DOHH2 (cell line): ENCODE results near the gene CLDN11.

Experiments
- H3F3A ChIP-seq: fragments of 200-600 bp; sonication (generic), shearing (Covaris generic); 2 replicates; pipeline ENCODE4 v1.6.0; 2016; ENCODE audit warnings: antibody characterized with exemption, mild to moderate bottlenecking; ENCODE audit not compliant: control insufficient read depth, insufficient read depth
- H3K27ac ChIP-seq: fragments of 200-600 bp; sonication (generic); 2 replicates; pipeline ENCODE4 v1.5.1; 2014; ENCODE audit warnings: low read depth, mild to moderate bottlenecking, low read length, moderate library complexity
- H3K27me3 ChIP-seq: fragments of 200-600 bp; sonication (generic); 2 replicates; pipeline ENCODE4 v1.6.1; 2014; ENCODE audit warnings: mild to moderate bottlenecking, low read length, mixed read lengths; ENCODE audit not compliant: control insufficient read depth
- H3K36me3 ChIP-seq: fragments of 200-600 bp; sonication (generic); 2 replicates; pipeline ENCODE4 v1.6.1; 2014; ENCODE audit warnings: mild to moderate bottlenecking, low read length, moderate library complexity, mixed read lengths; ENCODE audit not compliant: control insufficient read depth
- H3K4me1 ChIP-seq: fragments of 200-600 bp; sonication (generic); 2 replicates; pipeline ENCODE4 v1.6.1; 2014; ENCODE audit warnings: mild to moderate bottlenecking, low read length, mixed read lengths; ENCODE audit not compliant: control insufficient read depth
- H3K4me2 ChIP-seq: fragments of 200-600 bp; sonication (generic); 2 replicates; pipeline ENCODE4 v1.6.0; 2014; ENCODE audit warnings: mild to moderate bottlenecking, low read length, moderate library complexity
- H3K4me3 ChIP-seq: fragments of 200-600 bp; sonication (generic); 2 replicates; pipeline ENCODE4 v1.5.1; 2014; ENCODE audit warnings: mild to moderate bottlenecking, low read length, mixed read lengths
- H3K79me2 ChIP-seq: fragments of 200-600 bp; sonication (generic); 2 replicates; pipeline ENCODE4 v1.6.1; 2014; ENCODE audit warnings: mild to moderate bottlenecking, low read length, mixed read lengths; ENCODE audit not compliant: control insufficient read depth
- H3K9me2 ChIP-seq: fragments of 200-600 bp; sonication (generic); replicated peaks from 2 replicates; pipeline ENCODE4 v1.6.1; 2014; ENCODE audit warnings: mild to moderate bottlenecking, low read length, mixed read lengths; ENCODE audit not compliant: control insufficient read depth
- H3K9me3 ChIP-seq: fragments of 200-600 bp; sonication (generic); 2 replicates; pipeline ENCODE4 v1.6.1; 2014; ENCODE audit warnings: antibody characterized with exemption, low read length, mixed read lengths; ENCODE audit not compliant: control insufficient read depth, insufficient read depth
- H4K20me1 ChIP-seq: fragments of 200-600 bp; sonication (generic); 2 replicates; pipeline ENCODE4 v1.6.0; 2014; ENCODE audit warnings: low read depth, mild to moderate bottlenecking, antibody characterized with exemption, low read length, moderate library complexity; ENCODE audit not compliant: control insufficient read depth, insufficient read depth
- CTCF ChIP-seq: fragments of 200-600 bp; sonication (generic); IDR thresholded peaks from one replicate; pipeline ENCODE4 v1.5.1; 2014; ENCODE audit warnings: antibody characterized with exemption, mild to moderate bottlenecking, low read depth, low read length; ENCODE audit not compliant: poor library complexity, severe bottlenecking
- EZH2phosphoT487 ChIP-seq: fragments of 200-600 bp; sonication (generic); IDR thresholded peaks from 2 replicates; pipeline ENCODE4 v1.6.1; 2017; ENCODE audit warnings: borderline replicate concordance, mild to moderate bottlenecking, antibody characterized with exemption, low read length, moderate library complexity, mixed read lengths

Gene CLDN11

DNA sequence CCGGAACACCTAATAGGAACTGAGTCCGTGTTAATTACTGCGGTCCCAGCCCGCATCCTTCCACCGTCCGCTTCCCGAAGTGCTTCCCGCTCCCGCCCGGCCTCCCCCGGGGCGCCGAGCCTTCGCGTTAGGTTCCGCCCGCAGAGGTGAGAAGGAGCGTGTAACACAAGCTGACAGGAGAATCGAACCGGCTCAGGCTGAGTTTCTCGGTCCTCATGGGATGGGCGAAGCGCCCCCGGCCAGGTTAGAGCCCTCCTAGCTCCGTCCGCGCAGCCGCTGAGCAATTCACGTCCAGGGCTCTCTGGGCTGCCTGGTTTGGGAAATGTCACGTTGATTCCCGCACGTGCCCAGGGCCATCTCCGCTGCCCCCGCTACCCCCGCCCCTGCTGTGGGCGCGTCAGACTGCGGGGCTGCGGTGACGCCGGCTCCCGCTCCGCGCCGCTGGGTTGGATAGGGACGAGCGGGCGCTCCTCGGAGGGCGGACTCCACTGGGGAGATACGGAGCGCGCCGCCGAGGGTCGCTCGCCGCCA, 954 bp downstream of the CLDN11 start:
- Histone ChIP-seq H3K4me2 (no peak overlapping the region), H3K27me3 (no peaks in the 10 kb centered on the region), H3K36me3 (no peaks in the 10 kb centered on the region), H3F3A (no peaks in the 10 kb centered on the region), H4K20me1 (no peaks in the 10 kb centered on the region), H3K4me3 (no peak overlapping the region), H3K4me1 (no peaks in the 10 kb centered on the region), H3K9me2 (no peaks in the 10 kb centered on the region), H3K9me3 (no peaks in the 10 kb centered on the region), H3K27ac (no peak overlapping the region), H3K79me2 (no peaks in the 10 kb centered on the region)
- TF ChIP-seq CTCF (no peak), EZH2phosphoT487 (no peak)

GRCh38 chr3:170420307-170420821, 1.7 kb downstream of the CLDN11 start:
- Histone ChIP-seq H4K20me1 (no peaks in the 10 kb centered on the region), H3K4me3 (no peak overlapping the region), H3K4me2 (no peak overlapping the region), H3F3A (no peaks in the 10 kb centered on the region), H3K9me3 (no peaks in the 10 kb centered on the region), H3K79me2 (no peaks in the 10 kb centered on the region), H3K4me1 (no peaks in the 10 kb centered on the region), H3K36me3 (no peaks in the 10 kb centered on the region), H3K27me3 (no peaks in the 10 kb centered on the region), H3K9me2 (no peaks in the 10 kb centered on the region), H3K27ac (no peak overlapping the region)
- TF ChIP-seq CTCF (no peak), EZH2phosphoT487 (no peak)

- Histone ChIP-seq H3K4me1 (no peaks in the 10 kb centered on the region), H3K27me3 (no peaks in the 10 kb centered on the region)
These were observed 2.5 kb downstream of the CLDN11 start for GRCh38 chr3:170421111-170421641.

More at GRCh38 chr3:170421111-170421641, 2.5 kb downstream of the CLDN11 start:
- TF ChIP-seq EZH2phosphoT487 (no peak), CTCF (no peak)
- Histone ChIP-seq H3K9me3 (no peaks in the 10 kb centered on the region), H3K79me2 (no peaks in the 10 kb centered on the region), H3K36me3 (no peaks in the 10 kb centered on the region), H3F3A (no peaks in the 10 kb centered on the region), H3K9me2 (no peaks in the 10 kb centered on the region), H4K20me1 (no peaks in the 10 kb centered on the region), H3K4me3 (no peak overlapping the region), H3K4me2 (no peak overlapping the region), H3K27ac (no peak overlapping the region)
